Esophagus muscularis mucosa (tissue), 3 donors: ENCODE results near the gene MAK.

Experiments used
- CTCF ChIP-seq, 3 experiments: fragments of 200-600 bp in 2 of 3; fragments of 450-650 bp in 1 of 3; sonication (generic) in 2 of 3; IDR thresholded peaks; one replicate each; pipeline ENCODE4 v1.5.1; 2017 to 2019; ENCODE audit warnings: antibody characterized with exemption in 3 of 3, mild to moderate bottlenecking in 2 of 3, moderate library complexity in 1 of 3
- POLR2A ChIP-seq: fragments of 450-650 bp; IDR thresholded peaks from one replicate; pipeline ENCODE4 v1.6.1; 2017; ENCODE audit warnings: antibody characterized with exemption, moderate library complexity, mild to moderate bottlenecking, low read depth

GRCh38 chr6:10733151-10733715, 105.1 kb downstream of the MAK start:
- no peak for TF ChIP-seq POLR2A
- no peak for TF ChIP-seq CTCF (IDR thresholded peaks at IDR 0.05)
